GM19043 (cell line): ENCODE data around the gene SIVA1.
"Not testable (repeated sequence)": the region's sequence is repeated elsewhere in the genome, so short reads cannot be mapped to it uniquely, and the experiment has no call there.

ENCODE experiments used
- ATAC-seq: cut with Tn5 transposase; IDR thresholded peaks from one replicate; pipeline ENCODE4 v1.9.1; 2021; ENCODE audit warnings: low read depth; ENCODE audit not compliant: unreplicated experiment

The SIVA1 gene

DNA sequence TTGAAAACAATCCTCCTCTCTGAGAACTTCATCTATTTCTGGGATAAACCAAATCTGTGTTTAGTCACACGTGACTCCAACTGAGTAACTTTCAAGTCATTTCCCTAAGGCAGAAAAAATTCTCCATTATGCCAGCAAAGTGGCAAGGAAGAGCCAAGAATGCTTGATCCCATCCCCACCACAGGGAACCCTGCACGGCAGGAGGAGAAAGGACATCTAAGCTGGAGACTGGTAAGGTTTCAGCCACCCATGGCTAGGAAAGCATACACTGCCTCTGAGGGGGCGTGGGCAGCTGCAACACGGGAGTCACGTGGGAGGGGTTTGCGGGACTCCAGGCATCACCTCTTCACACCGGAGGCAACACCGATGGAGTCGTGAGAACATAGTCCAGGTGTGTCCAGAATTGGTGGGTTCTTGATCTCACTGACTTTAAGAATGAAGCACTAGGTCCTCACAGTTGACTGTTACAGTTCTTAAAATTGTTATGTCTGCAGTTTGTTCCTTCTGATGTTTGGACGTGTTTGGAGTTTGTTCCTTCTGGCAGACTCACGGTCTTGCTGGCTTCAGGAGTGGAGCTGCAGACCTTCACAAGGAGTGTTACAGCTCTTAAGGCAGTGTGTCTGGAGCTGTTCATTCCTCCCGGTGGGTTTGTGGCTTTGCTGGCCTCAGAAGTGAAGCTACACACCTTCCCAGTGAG is 2.7 kb upstream of the SIVA1 start:
- no peak for ATAC-seq

DNA sequence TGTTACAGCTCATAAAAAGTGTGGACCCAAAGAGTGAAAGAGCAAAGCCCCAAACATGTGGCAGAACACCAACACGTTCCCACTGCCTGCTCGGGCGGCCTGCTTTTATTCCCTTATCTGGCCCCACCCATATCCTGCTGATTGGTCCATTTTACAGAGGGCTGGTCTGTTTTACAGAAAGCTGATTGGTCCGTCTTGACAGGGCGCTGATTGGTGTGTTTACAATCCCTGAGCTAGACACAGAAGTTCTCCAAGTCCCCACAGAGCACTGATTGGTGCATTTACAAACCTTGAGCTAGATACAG is 2.2 kb upstream of the SIVA1 start:
- ATAC-seq: not testable (repeated sequence)

DNA sequence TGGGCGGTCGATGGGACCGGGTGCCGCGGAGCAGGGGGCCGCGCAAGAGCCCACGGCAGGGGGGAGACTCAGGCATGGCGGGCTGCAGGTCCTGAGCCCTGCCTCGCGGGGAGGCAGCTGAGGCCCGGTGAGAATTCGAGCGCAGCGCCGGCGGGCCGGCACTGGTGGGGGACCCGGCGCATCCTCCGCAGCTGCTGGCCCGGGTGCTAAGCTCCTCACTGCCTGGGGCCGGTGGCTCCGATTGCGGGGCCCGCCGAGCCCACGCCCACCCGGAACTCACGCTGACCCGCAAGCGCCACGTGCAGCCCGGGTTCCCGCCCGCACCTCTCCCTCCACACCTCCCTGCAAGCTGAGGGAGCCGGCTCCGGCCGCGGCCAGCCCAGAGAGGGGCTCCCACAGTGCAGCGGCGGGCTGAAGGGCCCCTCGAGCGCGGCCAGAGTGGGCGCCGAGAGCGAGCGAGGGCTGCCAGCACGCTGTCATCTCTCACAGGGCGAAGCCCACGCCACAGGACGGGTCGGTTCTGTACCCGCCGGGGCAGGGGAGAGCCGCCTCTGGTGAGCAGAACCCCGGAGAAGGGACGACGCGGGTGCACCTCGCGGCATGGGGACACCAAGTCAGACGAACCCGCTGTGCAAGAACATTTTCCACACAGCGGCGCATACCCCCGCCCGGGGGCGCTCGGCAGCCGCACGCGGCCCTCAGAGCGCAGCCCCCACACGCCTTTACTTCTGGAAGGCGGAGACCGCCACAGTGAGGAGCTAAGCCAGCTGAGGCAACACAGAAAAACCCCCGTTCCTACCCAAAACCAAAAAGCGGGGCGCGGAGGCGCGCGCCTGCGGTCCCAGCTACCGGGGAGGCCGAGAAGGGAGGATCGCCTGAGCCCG is 1.2 kb upstream of the SIVA1 start:
- no peak for ATAC-seq

DNA sequence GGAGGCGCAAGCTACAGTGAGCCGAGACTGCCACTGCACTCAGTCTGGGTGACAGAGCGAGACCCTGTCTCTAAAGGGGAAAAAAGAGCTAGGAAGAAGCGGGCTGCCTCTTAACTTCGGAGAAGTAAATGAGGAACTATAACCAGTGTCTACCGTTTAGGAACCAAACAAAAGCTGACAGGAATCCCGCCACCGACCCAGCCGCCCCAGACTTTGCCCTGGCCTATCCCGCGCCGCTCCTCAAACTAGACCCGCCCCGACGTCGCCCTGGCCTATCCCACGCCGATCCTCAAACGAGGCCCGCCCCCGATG is 568 bp upstream of the SIVA1 start:
- peak; percentile 84 for ATAC-seq

DNA sequence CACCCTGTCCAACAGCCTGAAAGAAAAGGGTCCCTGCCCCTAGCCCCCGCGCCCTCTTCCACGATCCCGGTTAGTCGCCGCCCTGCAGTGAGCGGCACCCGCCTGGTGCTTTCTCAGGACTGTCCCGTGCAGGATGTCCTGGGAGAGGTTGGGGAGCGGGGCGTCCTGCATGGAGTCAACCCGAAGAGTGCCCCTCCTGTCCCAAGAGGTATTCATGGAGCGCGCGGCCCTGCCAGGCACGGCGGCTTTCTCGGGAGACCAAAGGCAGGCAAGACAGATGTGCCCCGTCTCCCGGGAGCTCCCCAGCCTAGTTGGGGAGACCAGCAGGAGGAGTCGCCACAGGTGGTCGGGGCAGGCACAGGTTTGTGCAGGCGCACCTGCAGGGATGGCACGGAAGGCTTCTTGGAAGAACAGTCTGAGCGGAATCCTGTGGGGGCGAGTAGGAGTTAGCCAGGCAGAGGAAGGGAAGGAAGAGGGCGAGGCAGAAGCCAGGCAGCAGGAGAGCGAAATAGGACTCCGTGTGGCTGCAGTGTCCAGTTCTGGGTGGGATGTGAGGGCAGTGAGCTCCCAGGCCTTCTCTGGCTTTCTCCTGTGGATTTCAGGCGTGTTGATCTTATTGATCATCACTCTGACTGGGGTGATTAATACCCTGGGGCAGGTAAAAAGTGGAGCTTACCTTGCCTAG is 723 bp downstream of the SIVA1 start:
- no peak for ATAC-seq

DNA sequence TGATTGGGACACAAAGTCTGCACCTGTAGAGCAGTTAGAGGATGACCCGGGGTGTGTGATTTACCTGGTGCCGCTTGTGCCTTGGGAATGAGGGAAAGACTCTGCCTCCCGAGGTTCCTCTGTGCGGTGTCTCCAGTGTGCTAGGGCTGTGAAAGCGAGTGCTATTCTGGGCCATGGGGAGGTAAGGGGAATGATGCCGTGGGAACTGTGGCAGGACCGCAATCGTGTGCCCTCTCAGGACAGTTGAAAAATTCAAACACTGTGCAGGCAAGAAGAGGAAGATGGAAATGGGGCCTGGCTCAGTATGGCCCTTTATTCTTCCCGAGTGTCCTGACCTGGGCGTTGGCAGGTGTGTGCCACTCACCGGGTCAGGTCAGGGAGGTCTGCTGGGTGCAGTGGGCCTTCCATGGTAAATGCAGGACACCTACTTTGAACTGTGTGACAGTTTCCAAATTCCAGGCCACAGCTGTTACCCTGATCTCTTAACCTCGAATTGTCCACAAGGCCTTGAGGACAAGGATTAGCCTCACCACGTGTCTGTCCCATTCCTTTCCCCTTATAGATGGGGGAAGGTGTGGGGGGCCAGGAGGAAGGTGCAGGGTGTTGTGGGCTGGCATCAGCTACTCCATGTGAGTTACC is 1.4 kb downstream of the SIVA1 start:
- no peak for ATAC-seq

DNA sequence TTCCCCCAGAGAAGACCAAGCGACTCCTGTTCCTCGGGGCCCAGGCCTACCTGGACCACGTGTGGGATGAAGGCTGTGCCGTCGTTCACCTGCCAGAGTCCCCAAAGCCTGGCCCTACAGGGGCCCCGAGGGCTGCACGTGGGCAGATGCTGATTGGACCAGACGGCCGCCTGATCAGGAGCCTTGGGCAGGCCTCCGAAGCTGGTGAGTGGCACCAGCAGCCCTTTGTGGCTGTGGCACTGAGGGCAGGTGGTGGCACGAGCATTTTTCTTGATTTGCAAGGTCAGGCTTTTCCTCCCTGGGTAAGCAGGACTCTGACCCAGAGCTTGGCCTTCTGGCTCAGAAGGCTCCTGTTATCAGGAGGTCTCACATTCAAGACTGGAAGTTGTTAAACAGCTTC is 2.7 kb downstream of the SIVA1 start:
- ATAC-seq: no peak

DNA sequence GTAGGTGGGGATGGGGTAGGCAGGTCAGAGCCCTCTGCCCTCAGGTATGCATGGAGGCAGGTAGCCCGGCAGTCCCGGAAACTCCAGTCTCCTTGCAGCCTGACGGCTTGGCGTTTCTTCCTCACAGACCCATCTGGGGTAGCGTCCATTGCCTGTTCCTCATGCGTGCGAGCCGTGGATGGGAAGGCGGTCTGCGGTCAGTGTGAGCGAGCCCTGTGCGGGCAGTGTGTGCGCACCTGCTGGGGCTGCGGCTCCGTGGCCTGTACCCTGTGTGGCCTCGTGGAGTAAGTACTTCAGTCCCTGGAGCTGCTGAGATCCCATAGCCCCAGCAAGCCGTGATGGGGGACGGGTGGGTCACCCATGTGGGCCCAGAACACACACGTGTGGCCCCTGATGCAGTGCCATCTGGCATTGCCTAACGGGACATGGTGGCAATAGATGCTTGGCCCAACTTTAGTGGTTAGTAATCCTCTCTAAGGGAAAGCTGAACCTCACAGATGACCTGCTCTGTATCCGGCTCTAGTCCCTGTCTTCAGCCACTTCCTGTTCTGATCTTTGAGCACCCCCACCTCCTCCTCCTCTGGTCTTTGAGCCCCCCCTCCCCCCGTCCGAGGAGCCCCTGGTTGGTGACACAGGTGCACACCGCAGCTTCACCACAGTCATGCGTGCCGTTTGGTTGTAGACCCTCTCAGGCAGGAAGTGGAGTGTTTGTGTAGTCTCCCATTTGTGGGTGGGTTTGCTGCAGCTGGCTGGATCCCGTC is 3.7 kb downstream of the SIVA1 start:
- no peak for ATAC-seq

DNA sequence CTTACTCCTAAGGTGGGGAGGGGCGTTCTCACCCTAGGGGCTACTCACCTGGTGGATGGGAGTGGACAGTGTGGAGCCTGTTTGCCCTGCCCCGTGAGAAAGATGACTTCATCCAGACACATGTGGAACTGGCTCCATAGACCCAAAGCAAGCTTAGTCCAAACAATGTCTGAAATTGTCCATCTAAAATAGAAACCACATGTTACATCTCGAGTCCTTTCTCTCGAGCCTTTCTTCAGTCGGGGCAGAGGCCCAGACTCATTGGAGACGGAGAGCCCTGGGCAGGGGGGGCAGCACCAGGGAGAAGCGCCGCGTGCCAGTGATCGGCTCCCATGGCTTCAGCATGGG is 4.3 kb downstream of the SIVA1 start:
- ATAC-seq: no peak

DNA sequence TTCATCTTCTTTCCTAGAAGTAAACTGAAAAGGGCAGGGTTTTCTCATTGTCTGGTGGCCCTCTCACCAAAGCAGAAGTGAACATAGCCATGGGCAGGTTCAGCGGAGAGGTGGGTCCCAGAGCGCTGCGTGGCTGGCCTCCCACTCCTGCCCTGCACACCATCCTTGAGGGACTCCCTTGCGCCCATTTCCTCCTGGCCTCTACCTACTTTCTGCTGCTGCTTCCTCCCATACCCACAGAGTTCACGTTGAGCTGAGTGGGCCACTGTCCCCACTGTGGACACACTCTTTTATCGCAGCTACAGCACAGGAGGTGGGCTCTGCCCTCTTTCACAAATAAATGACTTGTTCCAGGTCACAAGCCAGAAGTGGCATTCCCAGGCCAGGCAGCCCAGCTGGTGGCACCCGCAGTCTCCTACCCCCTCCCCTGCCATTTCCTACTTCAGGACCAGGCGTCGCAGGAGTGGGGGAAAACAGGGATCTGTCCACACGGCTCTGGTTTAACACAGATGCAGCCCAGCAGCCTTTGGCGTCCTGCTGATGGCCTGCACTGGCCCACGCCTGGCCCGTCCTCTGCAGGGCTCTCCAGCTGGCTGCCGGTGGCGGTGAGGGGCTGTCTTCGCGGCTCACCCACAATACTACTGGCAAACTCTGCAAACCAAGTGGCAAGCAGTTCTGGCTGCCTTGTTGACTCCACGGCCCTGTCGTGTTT is 4.9 kb downstream of the SIVA1 start:
- no peak for ATAC-seq

DNA sequence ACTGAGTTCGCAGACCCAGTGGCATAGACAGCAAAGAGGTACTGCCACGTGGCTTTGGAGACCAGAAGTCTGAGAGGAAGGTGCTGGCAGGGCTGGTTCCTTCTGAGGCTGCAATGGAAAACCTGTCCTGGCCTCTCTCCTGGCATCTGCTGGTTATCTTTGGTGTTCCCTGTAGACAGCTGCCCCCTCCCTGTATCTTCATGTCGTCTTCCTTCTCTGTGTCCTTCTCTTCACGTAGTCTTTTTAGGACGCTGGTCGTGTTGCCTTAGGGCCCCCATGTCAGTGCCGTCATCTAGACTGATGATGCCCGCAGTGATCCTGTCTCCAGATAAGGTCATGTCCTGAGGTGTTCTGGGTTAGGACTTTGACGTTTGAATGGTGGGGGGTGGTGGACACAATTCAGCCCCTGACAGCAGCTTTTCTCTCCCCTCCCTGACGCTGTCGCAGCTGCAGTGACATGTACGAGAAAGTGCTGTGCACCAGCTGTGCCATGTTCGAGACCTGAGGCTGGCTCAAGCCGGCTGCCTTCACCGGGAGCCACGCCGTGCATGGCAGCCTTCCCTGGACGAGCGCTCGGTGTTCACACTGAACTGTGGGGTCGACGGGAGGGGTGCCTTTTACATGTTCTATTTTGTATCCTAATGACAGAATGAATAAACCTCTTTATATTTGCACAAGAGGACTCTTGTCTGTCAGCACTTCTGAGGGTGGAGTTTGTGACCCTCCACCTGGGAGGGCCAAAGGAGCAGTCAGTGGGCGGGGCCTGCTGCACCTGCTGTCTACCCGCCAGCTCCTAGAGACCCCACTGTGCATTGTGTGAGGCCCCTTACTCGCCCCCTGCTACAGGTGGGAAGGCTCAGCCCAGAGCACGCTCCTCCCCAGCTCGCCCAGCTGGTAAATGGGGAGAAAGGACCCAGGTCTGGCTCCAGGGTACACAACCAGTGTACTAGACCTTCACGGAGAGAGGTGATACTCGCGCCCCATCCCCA is 6.3 kb downstream of the SIVA1 start:
- no peak for ATAC-seq

DNA sequence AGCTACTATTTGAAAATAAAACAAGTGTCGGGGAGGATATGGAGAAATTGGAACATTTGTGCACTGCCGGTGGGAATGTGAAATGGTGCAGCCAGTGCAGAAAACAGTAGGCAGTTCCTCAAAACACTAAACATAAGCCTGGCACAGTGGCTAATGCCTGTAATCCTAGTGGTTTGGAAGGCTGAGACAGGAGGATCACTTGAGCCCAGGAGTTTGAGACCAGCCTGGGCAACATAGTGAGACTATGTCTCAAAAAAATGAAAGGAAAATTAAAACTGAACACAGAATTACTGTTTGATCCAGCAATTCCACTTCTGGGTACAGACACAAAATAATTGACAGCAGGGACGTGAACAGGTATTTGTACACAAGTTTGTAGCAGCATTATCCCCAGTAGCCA is 12.6 kb downstream of the SIVA1 start:
- ATAC-seq: no peak

DNA sequence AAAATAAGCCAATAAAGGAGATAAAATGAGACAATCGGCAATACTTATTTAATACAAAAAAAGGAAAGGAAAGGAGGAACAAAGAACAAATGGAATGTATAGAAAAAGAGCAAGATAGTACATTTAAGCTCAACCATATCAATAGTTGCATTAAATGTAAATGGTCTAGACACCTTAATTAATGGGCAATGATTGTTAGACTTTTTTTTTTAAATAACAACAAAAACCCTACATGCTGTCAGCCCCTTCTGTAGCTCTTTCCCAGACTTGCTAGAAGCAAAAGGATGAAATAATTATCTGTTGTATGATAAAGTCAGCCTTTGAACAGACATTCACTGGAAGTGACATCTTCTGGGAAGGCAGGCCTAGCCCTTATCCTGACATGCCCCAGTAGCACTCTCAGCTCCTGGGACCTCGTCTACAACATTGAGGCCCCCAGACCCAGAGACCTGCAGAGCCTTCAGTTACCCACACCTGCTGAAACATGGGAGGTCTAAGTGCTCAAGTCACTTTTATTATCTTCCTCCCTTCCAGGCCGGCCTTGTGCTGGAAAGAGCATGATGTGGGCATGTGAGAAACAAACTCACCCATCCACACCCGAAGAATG is 13.4 kb downstream of the SIVA1 start:
- no peak for ATAC-seq

DNA sequence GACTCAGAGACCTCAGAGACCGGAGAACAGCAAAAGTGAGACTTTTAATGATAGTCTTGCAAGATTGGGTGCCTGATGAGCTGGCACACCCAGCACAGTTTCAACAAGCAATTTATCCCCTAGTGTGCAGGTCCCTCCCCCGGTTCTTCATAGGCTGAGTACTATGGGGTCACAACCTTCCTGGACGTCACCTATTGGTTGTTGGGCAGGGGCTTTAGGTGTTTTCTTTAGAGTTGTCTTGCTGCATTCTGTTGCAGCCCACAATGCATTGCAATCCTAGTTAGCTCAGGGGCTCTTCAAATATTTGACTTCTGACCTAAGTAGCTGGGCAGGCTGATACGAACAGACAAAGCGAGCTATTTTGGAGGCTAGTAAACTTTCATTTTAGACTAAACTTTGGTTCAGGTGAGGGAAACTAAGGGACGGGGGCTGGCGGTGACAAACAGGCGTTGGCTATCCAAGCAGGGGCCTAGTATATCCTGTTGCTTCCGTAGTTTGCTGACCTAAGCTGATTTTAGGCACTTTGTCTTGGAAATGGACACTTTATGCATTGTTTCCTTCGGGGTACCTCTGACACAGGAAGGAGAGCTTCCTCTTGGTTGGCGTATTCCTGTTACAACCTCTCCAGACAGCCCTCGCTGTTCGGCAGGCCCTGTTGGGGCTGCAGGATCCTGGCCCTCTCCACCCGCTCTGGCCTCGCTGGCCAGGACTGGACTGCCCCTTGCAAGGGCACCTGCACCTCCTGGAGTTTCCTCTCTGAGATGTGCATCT is 14.1 kb downstream of the SIVA1 start:
- no peak for ATAC-seq

DNA sequence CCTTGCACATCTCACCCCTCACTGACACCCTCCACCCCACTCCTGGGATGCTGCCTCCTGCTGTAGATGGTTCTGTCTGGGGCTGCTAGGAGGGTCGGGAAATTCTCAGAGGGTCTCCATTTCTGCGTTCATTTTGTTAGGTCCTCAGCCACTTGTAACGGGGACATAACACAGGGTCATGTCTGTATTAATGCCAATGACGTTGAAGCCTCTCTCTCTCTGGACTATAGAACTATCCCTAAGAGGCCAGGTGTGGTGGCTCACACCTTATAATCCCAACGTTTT is 14.6 kb downstream of the SIVA1 start:
- ATAC-seq: no peak

DNA sequence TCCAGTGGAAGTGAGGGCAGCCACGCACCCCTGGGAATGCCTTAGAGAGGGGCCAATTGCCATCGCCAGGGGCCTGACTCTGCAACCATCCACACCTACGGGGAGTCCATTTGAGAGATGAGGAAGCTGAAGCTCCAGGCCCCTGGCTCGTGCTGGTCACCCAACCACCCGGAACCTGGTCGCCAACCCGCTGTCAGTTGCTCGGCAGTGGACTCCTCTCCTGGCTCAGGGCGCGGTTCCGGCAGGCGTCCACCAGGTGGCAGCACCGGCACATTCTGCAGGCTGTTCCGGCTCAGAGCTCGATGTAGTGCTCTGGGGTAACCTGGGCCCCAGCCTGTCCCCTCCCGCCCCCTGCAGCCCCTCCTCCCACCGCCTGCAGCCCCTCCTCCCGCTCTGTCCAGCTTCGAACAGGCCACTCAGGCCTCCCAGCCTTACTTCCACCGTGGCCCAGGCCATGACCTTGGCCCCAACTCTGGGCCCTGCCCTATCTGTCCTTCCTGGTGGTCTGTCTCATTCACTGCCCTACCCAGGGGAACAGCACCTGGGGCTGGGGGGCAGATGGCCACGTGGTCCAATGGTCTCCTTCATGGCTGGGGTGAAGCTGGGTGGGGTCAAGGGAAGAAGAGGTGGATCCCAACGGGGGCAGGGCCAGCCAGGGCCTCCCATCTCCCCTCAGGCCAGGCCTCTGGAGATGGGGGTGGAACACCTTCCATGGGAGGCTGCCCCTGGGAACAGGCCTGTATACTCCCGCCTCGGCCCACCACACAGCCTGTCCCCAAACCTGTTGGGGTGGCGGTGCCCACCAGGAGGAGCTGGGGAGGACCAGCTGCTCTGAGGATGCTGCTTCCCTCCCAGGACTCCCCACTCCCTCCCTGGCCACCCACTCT is 15.7 kb downstream of the SIVA1 start:
- ATAC-seq: peak; percentile 84
